ENCODE data around the gene RAVER2.

DNA sequence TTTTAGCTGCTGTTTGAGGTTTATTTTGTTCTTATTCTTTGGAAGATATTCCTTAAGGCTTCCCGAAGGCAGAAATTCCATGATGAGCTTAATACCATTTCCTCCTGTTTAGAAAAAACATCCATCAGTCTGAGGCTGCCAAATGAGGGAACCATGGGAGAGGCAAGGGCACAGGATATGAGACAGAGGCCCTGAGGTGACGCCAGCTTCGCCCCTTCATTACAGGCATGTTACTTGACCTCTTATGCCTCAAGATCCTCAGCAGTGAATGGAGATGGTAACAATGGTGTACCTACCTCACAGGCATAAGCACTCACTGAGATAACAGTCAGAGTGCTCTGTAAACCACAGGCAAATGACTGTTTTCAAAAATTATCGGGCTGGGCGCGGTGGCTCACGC lies 93.6 kb downstream of the RAVER2 start:
- TF ChIP-seq EZH2 (IDR thresholded peaks at IDR 0.05; ENCODE audit: insufficient read depth, poor library complexity, severe bottlenecking) (no peak), EZH2phosphoT487 (IDR thresholded peaks at IDR 0.05; ENCODE audit: insufficient read depth, low read depth) (no peak)

Data from GM23248 (cell line).